HepG2 (cell line): ENCODE data around the gene FANCE. TPM values are rescaled to one million over a fixed set of nuclear protein-coding genes. Genes with fewer than 3 reads are reported as not detected.

Experiments used
- CBFB ChIP-seq: sonication (generic); formaldehyde crosslinking; IDR thresholded peaks from 2 replicates; pipeline ENCODE4 v1.4.0; 2020; ENCODE audit warnings: missing genetic modification reagents
- ETV6 ChIP-seq: sonication (generic); formaldehyde crosslinking; conservative IDR thresholded peaks from 2 replicates; pipeline ENCODE4 v1.4.0; 2020; ENCODE audit warnings: missing genetic modification reagents
- GATAD2A ChIP-seq: IDR thresholded peaks from 2 replicates; pipeline ENCODE4 v1.6.1; 2016
- HMG20A ChIP-seq: IDR thresholded peaks from 2 replicates; pipeline ENCODE4 v1.6.1; 2016; ENCODE audit warnings: borderline replicate concordance
- ISX ChIP-seq: sonication (generic); formaldehyde crosslinking; conservative IDR thresholded peaks from 2 replicates; pipeline ENCODE4 v1.5.0; 2020; ENCODE audit warnings: missing genetic modification reagents
- KDM2A ChIP-seq: sonication (generic); formaldehyde crosslinking; IDR thresholded peaks from 2 replicates; pipeline ENCODE4 v1.4.0; 2020; ENCODE audit warnings: low read depth, missing genetic modification reagents, borderline replicate concordance
- MED8 ChIP-seq: sonication (generic); formaldehyde crosslinking; IDR thresholded peaks from 2 replicates; pipeline ENCODE4 v1.8.1; 2023; ENCODE audit warnings: mild to moderate bottlenecking, missing genetic modification reagents; ENCODE audit not compliant: insufficient replicate concordance
- MTERF4 ChIP-seq: sonication (generic); formaldehyde crosslinking; IDR thresholded peaks from 2 replicates; pipeline ENCODE4 v1.8.0; 2023; ENCODE audit warnings: mild to moderate bottlenecking, missing genetic modification reagents
- POLR2A ChIP-seq, 2 experiments: IDR thresholded peaks; 2 replicates each; pipeline ENCODE4 v1.6.1; 2011; ENCODE audit warnings: low read depth in 2 of 2, low read length in 2 of 2, mild to moderate bottlenecking in 1 of 2, moderate library complexity in 1 of 2; ENCODE audit not compliant: insufficient read depth in 1 of 2
- SKI ChIP-seq: fragments of 450-650 bp; IDR thresholded peaks from one replicate; pipeline ENCODE4 v1.6.1; 2018; ENCODE audit warnings: mild to moderate bottlenecking; ENCODE audit not compliant: partially characterized antibody
- SRF ChIP-seq: IDR thresholded peaks from 2 replicates; pipeline ENCODE4 v1.6.1; 2011; ENCODE audit warnings: mild to moderate bottlenecking, low read depth, low read length, moderate library complexity
- ZNF20 ChIP-seq: sonication (generic); formaldehyde crosslinking; IDR thresholded peaks from 2 replicates; pipeline ENCODE4 v1.4.0; 2020; ENCODE audit warnings: mild to moderate bottlenecking, moderate library complexity, missing genetic modification reagents
- ZNF317 ChIP-seq: sonication (generic); formaldehyde crosslinking; IDR thresholded peaks from 2 replicates; pipeline ENCODE4 v1.5.0; 2020; ENCODE audit warnings: mild to moderate bottlenecking, missing genetic modification reagents
- ZNF550 ChIP-seq: sonication (generic); formaldehyde crosslinking; IDR thresholded peaks from 2 replicates; pipeline ENCODE4 v1.4.0; 2020; ENCODE audit warnings: mild to moderate bottlenecking, missing genetic modification reagents, borderline replicate concordance
- ZNF552 ChIP-seq: sonication (generic); formaldehyde crosslinking; IDR thresholded peaks from 2 replicates; pipeline ENCODE4 v1.9.0; 2022; ENCODE audit warnings: missing genetic modification reagents, mild to moderate bottlenecking, borderline replicate concordance
- ZNF619 ChIP-seq: sonication (generic); formaldehyde crosslinking; IDR thresholded peaks from 2 replicates; pipeline ENCODE4 v1.4.0; 2020; ENCODE audit warnings: mild to moderate bottlenecking, missing genetic modification reagents
- ZNF737 ChIP-seq: sonication (generic); formaldehyde crosslinking; IDR thresholded peaks from 2 replicates; pipeline ENCODE4 v1.5.0; 2020; ENCODE audit warnings: missing genetic modification reagents, mild to moderate bottlenecking, borderline replicate concordance
- polyA plus RNA-seq, 8 experiments: library from polyadenylated mRNA; depleted of rRNA in 3 of 8; stranded (reverse) in 7 of 8; unstranded in 1 of 8; fragments of >200 nt; fragmentation: Illumina TruSeq in 4 of 8; extraction: Trizol in 4 of 8; gene quantifications; 2 replicates each; pipeline versions ENCODE4 v1.2.1 to v1.2.3, GENCODE V29; 2011 to 2016; ENCODE audit warnings: low read depth in 4 of 8, missing spikeins in 1 of 8, mixed read lengths in 1 of 8; ENCODE audit not compliant: insufficient read depth in 1 of 8
- total RNA-seq, 5 experiments: library from RNA; depleted of rRNA; stranded (reverse); fragments of >200 nt; fragmentation: Illumina TruSeq; extraction: Trizol; gene quantifications; 2 replicates each; pipeline ENCODE4 v1.2.3, GENCODE V29; 2016; ENCODE audit warnings: low read depth in 1 of 5
- TF ChIP-seq, protein P1 (sequence below): sonication (generic); formaldehyde crosslinking; IDR thresholded peaks from 2 replicates; pipeline ENCODE4 v1.4.0; 2020; ENCODE audit warnings: mild to moderate bottlenecking, missing genetic modification reagents
- TF ChIP-seq, protein P2 (sequence below): sonication (generic); formaldehyde crosslinking; IDR thresholded peaks from 2 replicates; pipeline ENCODE4 v1.5.0; 2020; ENCODE audit warnings: missing genetic modification reagents, mild to moderate bottlenecking, borderline replicate concordance
- TF ChIP-seq, protein P3 (sequence below): IDR thresholded peaks from 2 replicates; pipeline ENCODE4 v1.6.1; 2016; ENCODE audit warnings: low read depth, missing genetic modification reagents, missing compliant biosample characterization

FANCE gene
- total and polyA plus RNA-seq, 2 of the 13 experiments (the other 11 are each of a cell fraction or from before 2014, with no cell fraction given) = 7.1 to 11.2 TPM

DNA sequence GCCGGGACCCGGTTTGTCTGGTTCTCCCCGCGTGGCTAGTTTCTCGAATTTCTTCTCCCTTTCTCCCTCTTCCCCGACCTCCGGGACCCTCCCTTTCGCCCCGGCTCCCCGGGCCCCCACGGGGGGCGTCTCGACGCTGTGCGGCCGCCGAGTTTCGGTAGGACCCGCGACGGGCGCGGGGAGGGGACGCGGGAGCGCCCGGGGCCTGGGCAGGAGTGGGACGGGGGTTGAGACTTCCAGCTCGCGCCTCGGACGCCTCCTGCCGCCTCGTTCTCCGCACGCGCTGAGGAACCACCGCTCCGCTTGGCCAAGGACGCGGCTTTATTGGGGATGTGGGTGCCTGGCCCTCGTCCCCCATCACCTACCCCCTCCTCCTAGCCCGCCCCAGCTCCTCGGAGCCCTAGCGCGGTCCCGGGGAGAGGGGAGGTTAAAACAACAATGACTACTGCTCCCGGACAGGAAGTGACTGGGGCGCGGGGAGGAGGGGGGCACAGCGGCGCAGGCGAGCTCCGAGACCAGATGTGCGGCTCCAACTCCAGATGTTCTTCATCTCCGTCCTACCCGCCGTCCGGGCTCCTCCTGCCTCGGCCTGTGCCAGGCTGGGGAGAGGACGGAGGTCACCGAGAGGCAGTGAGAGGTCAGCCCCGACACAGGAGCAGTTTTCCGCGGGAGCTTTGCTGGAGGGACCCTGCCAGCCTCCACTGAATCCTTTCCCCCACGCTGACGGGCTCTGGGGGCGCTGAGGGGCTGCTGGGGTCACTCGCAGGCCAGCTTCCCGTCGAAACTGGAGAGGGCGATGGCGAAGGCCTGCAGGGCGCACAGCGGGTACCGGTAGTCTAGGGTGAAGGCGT is 45.7 kb downstream of the FANCE start (continued):
- TF ChIP-seq ZNF20 (CRISPR knock-in tag) = 0 out of 2 replicates have a peak, but pooled peaks have one; percentile 93
- TF ChIP-seq SKI = no peak
- TF ChIP-seq POLR2A (IDR thresholded peaks at IDR 0.05; ENCODE audit: insufficient read depth in 1 of 2, low read depth in 2 of 2, low read length in 2 of 2) = no peak
- 0 out of 2 replicates have a peak, but pooled peaks have one; percentile 49 for TF ChIP-seq ZNF317 (CRISPR knock-in tag)
- TF ChIP-seq HMG20A (CRISPR knock-in tag) = no peak
- TF ChIP-seq ZNF552 (CRISPR knock-in tag) = peak; percentile 87
- TF ChIP-seq ISX = no peak
- TF ChIP-seq, protein P1, sequence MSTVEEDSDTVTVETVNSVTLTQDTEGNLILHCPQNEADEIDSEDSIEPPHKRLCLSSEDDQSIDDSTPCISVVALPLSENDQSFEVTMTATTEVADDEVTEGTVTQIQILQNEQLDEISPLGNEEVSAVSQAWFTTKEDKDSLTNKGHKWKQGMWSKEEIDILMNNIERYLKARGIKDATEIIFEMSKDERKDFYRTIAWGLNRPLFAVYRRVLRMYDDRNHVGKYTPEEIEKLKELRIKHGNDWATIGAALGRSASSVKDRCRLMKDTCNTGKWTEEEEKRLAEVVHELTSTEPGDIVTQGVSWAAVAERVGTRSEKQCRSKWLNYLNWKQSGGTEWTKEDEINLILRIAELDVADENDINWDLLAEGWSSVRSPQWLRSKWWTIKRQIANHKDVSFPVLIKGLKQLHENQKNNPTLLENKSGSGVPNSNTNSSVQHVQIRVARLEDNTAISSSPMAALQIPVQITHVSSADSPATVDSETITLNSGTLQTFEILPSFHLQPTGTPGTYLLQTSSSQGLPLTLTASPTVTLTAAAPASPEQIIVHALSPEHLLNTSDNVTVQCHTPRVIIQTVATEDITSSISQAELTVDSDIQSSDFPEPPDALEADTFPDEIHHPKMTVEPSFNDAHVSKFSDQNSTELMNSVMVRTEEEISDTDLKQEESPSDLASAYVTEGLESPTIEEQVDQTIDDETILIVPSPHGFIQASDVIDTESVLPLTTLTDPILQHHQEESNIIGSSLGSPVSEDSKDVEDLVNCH (CRISPR knock-in tag) = no peak
- peak; percentile 96 for TF ChIP-seq MTERF4 (CRISPR knock-in tag)
- no peak for TF ChIP-seq ZNF619 (CRISPR knock-in tag)
- TF ChIP-seq ZNF550 (CRISPR knock-in tag) = peak; percentile 88
- peak; percentile 44 for TF ChIP-seq GATAD2A (CRISPR knock-in tag)
- TF ChIP-seq SRF = no peak
- TF ChIP-seq MED8 (CRISPR knock-in tag) = no peak
- TF ChIP-seq, protein P2, sequence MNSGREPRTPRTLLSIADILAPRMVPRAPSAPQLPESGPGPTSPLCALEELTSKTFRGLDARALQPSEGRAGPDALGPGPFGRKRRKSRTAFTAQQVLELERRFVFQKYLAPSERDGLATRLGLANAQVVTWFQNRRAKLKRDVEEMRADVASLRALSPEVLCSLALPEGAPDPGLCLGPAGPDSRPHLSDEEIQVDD (CRISPR knock-in tag) = peak; percentile 92
- TF ChIP-seq ZNF737 = peak; percentile 93; the same call in 1 of the 2 replicates
- TF ChIP-seq, protein P3, sequence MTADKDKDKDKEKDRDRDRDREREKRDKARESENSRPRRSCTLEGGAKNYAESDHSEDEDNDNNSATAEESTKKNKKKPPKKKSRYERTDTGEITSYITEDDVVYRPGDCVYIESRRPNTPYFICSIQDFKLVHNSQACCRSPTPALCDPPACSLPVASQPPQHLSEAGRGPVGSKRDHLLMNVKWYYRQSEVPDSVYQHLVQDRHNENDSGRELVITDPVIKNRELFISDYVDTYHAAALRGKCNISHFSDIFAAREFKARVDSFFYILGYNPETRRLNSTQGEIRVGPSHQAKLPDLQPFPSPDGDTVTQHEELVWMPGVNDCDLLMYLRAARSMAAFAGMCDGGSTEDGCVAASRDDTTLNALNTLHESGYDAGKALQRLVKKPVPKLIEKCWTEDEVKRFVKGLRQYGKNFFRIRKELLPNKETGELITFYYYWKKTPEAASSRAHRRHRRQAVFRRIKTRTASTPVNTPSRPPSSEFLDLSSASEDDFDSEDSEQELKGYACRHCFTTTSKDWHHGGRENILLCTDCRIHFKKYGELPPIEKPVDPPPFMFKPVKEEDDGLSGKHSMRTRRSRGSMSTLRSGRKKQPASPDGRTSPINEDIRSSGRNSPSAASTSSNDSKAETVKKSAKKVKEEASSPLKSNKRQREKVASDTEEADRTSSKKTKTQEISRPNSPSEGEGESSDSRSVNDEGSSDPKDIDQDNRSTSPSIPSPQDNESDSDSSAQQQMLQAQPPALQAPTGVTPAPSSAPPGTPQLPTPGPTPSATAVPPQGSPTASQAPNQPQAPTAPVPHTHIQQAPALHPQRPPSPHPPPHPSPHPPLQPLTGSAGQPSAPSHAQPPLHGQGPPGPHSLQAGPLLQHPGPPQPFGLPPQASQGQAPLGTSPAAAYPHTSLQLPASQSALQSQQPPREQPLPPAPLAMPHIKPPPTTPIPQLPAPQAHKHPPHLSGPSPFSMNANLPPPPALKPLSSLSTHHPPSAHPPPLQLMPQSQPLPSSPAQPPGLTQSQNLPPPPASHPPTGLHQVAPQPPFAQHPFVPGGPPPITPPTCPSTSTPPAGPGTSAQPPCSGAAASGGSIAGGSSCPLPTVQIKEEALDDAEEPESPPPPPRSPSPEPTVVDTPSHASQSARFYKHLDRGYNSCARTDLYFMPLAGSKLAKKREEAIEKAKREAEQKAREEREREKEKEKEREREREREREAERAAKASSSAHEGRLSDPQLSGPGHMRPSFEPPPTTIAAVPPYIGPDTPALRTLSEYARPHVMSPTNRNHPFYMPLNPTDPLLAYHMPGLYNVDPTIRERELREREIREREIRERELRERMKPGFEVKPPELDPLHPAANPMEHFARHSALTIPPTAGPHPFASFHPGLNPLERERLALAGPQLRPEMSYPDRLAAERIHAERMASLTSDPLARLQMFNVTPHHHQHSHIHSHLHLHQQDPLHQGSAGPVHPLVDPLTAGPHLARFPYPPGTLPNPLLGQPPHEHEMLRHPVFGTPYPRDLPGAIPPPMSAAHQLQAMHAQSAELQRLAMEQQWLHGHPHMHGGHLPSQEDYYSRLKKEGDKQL = peak; percentile 43; the same call in 1 of the 2 replicates
- TF ChIP-seq CBFB (CRISPR knock-in tag) = peak; percentile 58; the same call in 1 of the 2 replicates
- peak; percentile 89 for TF ChIP-seq KDM2A (CRISPR knock-in tag)
- TF ChIP-seq ETV6 = no peak; the same call in 1 of the 2 replicates
